Spleen (tissue), 11 donors: Measurements from ENCODE around the gene LCN12. TPM values are rescaled to one million over a fixed set of nuclear protein-coding genes. Genes with fewer than 3 reads are reported as not detected.

ENCODE experiments used
- DNase-seq: peaks from one replicate; pipeline ENCODE4 v3.0.0-alpha.2; 2020
- H3K27ac ChIP-seq, 8 donors: fragments of 200-600 bp; sonication (generic) in 7 of 8; 1 replicate in 4 of 8; 2 replicates in 4 of 8; pipeline versions ENCODE4 v1.5.0 to v1.8.0; 2016 to 2021; ENCODE audit warnings: inconsistent platforms in 4 of 8, mild to moderate bottlenecking in 4 of 8, moderate library complexity in 1 of 8
- H3K27me3 ChIP-seq, 7 donors: fragments of 200-600 bp; sonication (generic) in 6 of 7; replicated peaks in 1 of 7; 1 replicate in 4 of 7; 2 replicates in 3 of 7; pipeline versions ENCODE4 v1.5.0 to v1.8.0; 2016 to 2021; ENCODE audit warnings: inconsistent platforms in 3 of 7, mild to moderate bottlenecking in 1 of 7
- H3K36me3 ChIP-seq, 6 donors: fragments of 200-600 bp; sonication (generic) in 5 of 6; 1 replicate in 4 of 6; 2 replicates in 2 of 6; pipeline versions ENCODE4 v1.5.0 to v1.8.0; 2016 to 2021; ENCODE audit warnings: inconsistent platforms in 2 of 6
- H3K4me1 ChIP-seq, 6 donors: fragments of 200-600 bp; sonication (generic) in 5 of 6; 1 replicate in 3 of 6; 2 replicates in 3 of 6; pipeline versions ENCODE4 v1.5.0 to v1.8.0; 2016 to 2021; ENCODE audit warnings: inconsistent platforms in 3 of 6
- H3K4me3 ChIP-seq, 8 donors: fragments of 200-600 bp; sonication (generic) in 7 of 8; 1 replicate in 4 of 8; 2 replicates in 4 of 8; pipeline versions ENCODE4 v1.5.0 to v1.8.0; 2016 to 2021; ENCODE audit warnings: inconsistent platforms in 4 of 8, mild to moderate bottlenecking in 4 of 8, moderate library complexity in 2 of 8
- H3K9me3 ChIP-seq, 8 donors: fragments of 200-600 bp; sonication (generic) in 7 of 8; 1 replicate in 4 of 8; 2 replicates in 4 of 8; pipeline versions ENCODE4 v1.5.0 to v1.8.0; 2016 to 2021; ENCODE audit warnings: inconsistent platforms in 4 of 8
- POLR2A ChIP-seq, 3 donors: fragments of 450-650 bp; IDR thresholded peaks; one replicate each; pipeline ENCODE4 v1.5.1; 2017; ENCODE audit warnings: antibody characterized with exemption in 3 of 3, mild to moderate bottlenecking in 1 of 3
- POLR2AphosphoS5 ChIP-seq, 3 donors: sonication (generic); formaldehyde crosslinking; IDR thresholded peaks; one replicate each; pipeline ENCODE4 v1.5.1; 2017; ENCODE audit warnings: antibody characterized with exemption in 3 of 3
- WGBS, 5 donors: extraction: QIAGEN DNeasy Blood & Tissue Kit in 3 of 5; methylation state at CpG; one replicate each; pipeline versions ENCODE4 v1.1.5 to v1.1.7; 2013 to 2018; 5-methylcytosine and 5-hydroxymethylcytosine counted together
- intact Hi-C: fragments of 100-400 bp; cut with DNase I; formaldehyde crosslinking; loops from one replicate; pipeline ENCODE4 v1.15.0; 2023; ENCODE audit warnings: low total_unique reads
- polyA plus RNA-seq, 3 donors: library from polyadenylated mRNA; stranded (reverse); fragments of 200-250 nt; gene quantifications; one replicate each; pipeline ENCODE4 v1.2.1, GENCODE V29; 2013
- total RNA-seq, 7 donors: library from RNA; depleted of rRNA in 3 of 7; stranded (reverse); fragments of >200 nt in 3 of 7; fragmentation: NEBNext Ultra II Directional in 4 of 7; extraction: Animal tissue kit (Norgen Biotek cat#: 25700) in 4 of 7; gene quantifications; one replicate each; pipeline versions ENCODE4 v1.1.0 to v1.2.1, GENCODE V29; 2016 to 2021
- TF ChIP-seq, protein P1 (sequence below), 11 experiments: fragments of 200-600 bp in 7 of 11; fragments of 450-650 bp in 4 of 11; sonication (generic) in 4 of 11; IDR thresholded peaks in 8 of 11; conservative IDR thresholded peaks in 3 of 11; 1 replicate in 7 of 11; 2 replicates in 4 of 11; pipeline versions ENCODE4 v1.4.0 to v1.8.0; 2016 to 2021; ENCODE audit warnings: antibody characterized with exemption in 11 of 11, inconsistent platforms in 4 of 11, mild to moderate bottlenecking in 1 of 11
- donor health status: healthy with polysubstance abuse.
- donor health status: DM: no; HTN: no; CAD: no; lungs with moderate emphysema.
- donor health status: DM: no; HTN: no; CAD: no.
- donor health status: Bipolar disorder and iron deficiency.
- donor health status: healthy.
- donor health status: DM: no; HTN: no; CAD: no.
- donor health status: DM: yes; HTN: yes; CAD: no.

Gene LCN12
- total and polyA plus RNA-seq, 10 donors = 0.83 to 63.4 (median 8.3) TPM

- Histone ChIP-seq H3K4me3 (no peak overlapping the region), H3K27ac (no peak overlapping the region), H3K36me3 (peaks cover 0 to 98% (median 78%) of the 10 kb centered on the region in 6 donors), H3K9me3 (no peaks in the 10 kb centered on the region), H3K4me1 (peaks cover 0 to 37% (median 2%) of the 10 kb centered on the region in 6 donors), H3K27me3 (no peaks in the 10 kb centered on the region)
- TF ChIP-seq POLR2A (IDR thresholded peaks at IDR 0.05) = no peak
- TF ChIP-seq, protein P1, sequence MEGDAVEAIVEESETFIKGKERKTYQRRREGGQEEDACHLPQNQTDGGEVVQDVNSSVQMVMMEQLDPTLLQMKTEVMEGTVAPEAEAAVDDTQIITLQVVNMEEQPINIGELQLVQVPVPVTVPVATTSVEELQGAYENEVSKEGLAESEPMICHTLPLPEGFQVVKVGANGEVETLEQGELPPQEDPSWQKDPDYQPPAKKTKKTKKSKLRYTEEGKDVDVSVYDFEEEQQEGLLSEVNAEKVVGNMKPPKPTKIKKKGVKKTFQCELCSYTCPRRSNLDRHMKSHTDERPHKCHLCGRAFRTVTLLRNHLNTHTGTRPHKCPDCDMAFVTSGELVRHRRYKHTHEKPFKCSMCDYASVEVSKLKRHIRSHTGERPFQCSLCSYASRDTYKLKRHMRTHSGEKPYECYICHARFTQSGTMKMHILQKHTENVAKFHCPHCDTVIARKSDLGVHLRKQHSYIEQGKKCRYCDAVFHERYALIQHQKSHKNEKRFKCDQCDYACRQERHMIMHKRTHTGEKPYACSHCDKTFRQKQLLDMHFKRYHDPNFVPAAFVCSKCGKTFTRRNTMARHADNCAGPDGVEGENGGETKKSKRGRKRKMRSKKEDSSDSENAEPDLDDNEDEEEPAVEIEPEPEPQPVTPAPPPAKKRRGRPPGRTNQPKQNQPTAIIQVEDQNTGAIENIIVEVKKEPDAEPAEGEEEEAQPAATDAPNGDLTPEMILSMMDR (IDR thresholded peaks at IDR 0.05 in 8 of 11, conservative IDR thresholded peaks at IDR 0.05 in 3 of 11) = no peak
- TF ChIP-seq POLR2AphosphoS5 (IDR thresholded peaks at IDR 0.05) = no peak
- no peak for DNase-seq
- intact Hi-C loops = no loop called here
- WGBS, 5 donors = 90 to 95% (median 94%) methylated on average over 10 to 12 of the region's 12 CpGs
These were observed 41.7 kb upstream of the LCN12 start for GRCh38 chr9:136910197-136910900.

GRCh38 chr9:136910901-136911245 is 41.2 kb upstream of the LCN12 start:
- H3K36me3 ChIP-seq = peaks cover 0 to 98% (median 82%) of the 10 kb centered on the region in 6 donors

GRCh38 chr9:136913701-136914438 is 38.2 kb upstream of the LCN12 start:
- peaks cover 0 to 45% (median 5%) of the 10 kb centered on the region in 6 donors for H3K4me1 ChIP-seq
- TF ChIP-seq POLR2AphosphoS5 (IDR thresholded peaks at IDR 0.05) (peak in 1 of 3 donors; percentile 8), POLR2A (IDR thresholded peaks at IDR 0.05) (no peak)
- TF ChIP-seq, protein P1 (IDR thresholded peaks at IDR 0.05 in 8 of 11, conservative IDR thresholded peaks at IDR 0.05 in 3 of 11) = no peak
- H3K27ac ChIP-seq = peak overlapping the region in 6 of 8 donors; percentile 11 to 76 (median 62)
- peak overlapping the region in 1 of 8 donors; percentile 11 for H3K4me3 ChIP-seq
- WGBS, 5 donors = 74 to 88% (median 78%) methylated on average over 15 to 17 of the region's 17 CpGs
- peaks cover 0 to 98% (median 80%) of the 10 kb centered on the region in 6 donors for H3K36me3 ChIP-seq
- DNase-seq = no peak
- intact Hi-C loops = no loop called here
- no peaks in the 10 kb centered on the region for H3K9me3 ChIP-seq
- no peaks in the 10 kb centered on the region for H3K27me3 ChIP-seq

More at GRCh38 chr9:136910901-136911245, 41.2 kb upstream of the LCN12 start:
- Histone ChIP-seq H3K4me1 (peaks cover 0 to 33% (median 0%) of the 10 kb centered on the region in 6 donors), H3K27ac (no peak overlapping the region), H3K27me3 (no peaks in the 10 kb centered on the region), H3K9me3 (no peaks in the 10 kb centered on the region), H3K4me3 (no peak overlapping the region)
- TF ChIP-seq POLR2A (IDR thresholded peaks at IDR 0.05) (no peak), POLR2AphosphoS5 (IDR thresholded peaks at IDR 0.05) (peak in 1 of 3 donors; percentile 10)
- TF ChIP-seq, protein P1 (IDR thresholded peaks at IDR 0.05 in 8 of 11, conservative IDR thresholded peaks at IDR 0.05 in 3 of 11) = no peak
- intact Hi-C loops = no loop called here
- WGBS, 5 donors = 85 to 94% (median 89%) methylated on average over 11 to 12 of the region's 12 CpGs
- no peak for DNase-seq
